CD14-positive monocyte (primary cell): Measurements from ENCODE around the gene DTWD2. TPM values are rescaled to one million over a fixed set of nuclear protein-coding genes. Genes with fewer than 3 reads are reported as not detected.

Experiments used
- DNase-seq, 3 donors: peaks; one replicate each; pipeline ENCODE4 v3.0.0-alpha.2; 2011 to 2022
- H2AFZ ChIP-seq: 2 replicates; pipeline ENCODE4 v1.6.0; 2012; ENCODE audit warnings: mild to moderate bottlenecking, low read depth, low read length, inconsistent platforms; ENCODE audit not compliant: insufficient read depth, poor library complexity, severe bottlenecking
- H3K27ac ChIP-seq, 2 donors: 1 replicate in 1 of 2; 2 replicates in 1 of 2; pipeline ENCODE4 v1.5.1; 2012 to 2013; ENCODE audit warnings: low read length in 2 of 2, control low read depth in 1 of 2, inconsistent platforms in 1 of 2, low read depth in 1 of 2, mild to moderate bottlenecking in 1 of 2
- H3K27me3 ChIP-seq, 2 donors: one replicate each; pipeline versions ENCODE4 v1.6.0 to v1.6.1; 2011 to 2013; ENCODE audit warnings: low read length in 2 of 2; ENCODE audit not compliant: control insufficient read depth in 2 of 2, insufficient read depth in 2 of 2
- H3K36me3 ChIP-seq, 2 donors: replicated peaks in 1 of 2; 1 replicate in 1 of 2; 2 replicates in 1 of 2; pipeline versions ENCODE4 v1.5.1 to v1.6.1; 2012 to 2013; ENCODE audit warnings: low read length in 2 of 2, control low read depth in 1 of 2, inconsistent platforms in 1 of 2, mild to moderate bottlenecking in 1 of 2; ENCODE audit not compliant: insufficient read depth in 2 of 2, control insufficient read depth in 1 of 2
- H3K4me1 ChIP-seq, 2 donors: 1 replicate in 1 of 2; 2 replicates in 1 of 2; pipeline versions ENCODE4 v1.5.1 to v1.6.1; 2012 to 2013; ENCODE audit warnings: low read length in 2 of 2, control low read depth in 1 of 2, inconsistent platforms in 1 of 2, mild to moderate bottlenecking in 1 of 2, moderate library complexity in 1 of 2; ENCODE audit not compliant: insufficient read depth in 2 of 2, control insufficient read depth in 1 of 2
- H3K4me2 ChIP-seq: replicated peaks from 2 replicates; pipeline ENCODE3; 2012; ENCODE audit warnings: low read length, moderate library complexity, mild to moderate bottlenecking; ENCODE audit not compliant: poor library complexity, severe bottlenecking; ENCODE audit errors: extremely low read depth
- H3K4me3 ChIP-seq, 3 experiments: fragments of 200-600 bp in 1 of 3; sonication (generic) in 1 of 3; replicated peaks in 1 of 3; 1 replicate in 2 of 3; 2 replicates in 1 of 3; pipeline ENCODE4 v1.5.1; 2011 to 2013; ENCODE audit warnings: low read length in 3 of 3, mild to moderate bottlenecking in 3 of 3, control low read depth in 2 of 3, low read depth in 2 of 3, inconsistent platforms in 1 of 3, moderate library complexity in 1 of 3
- H3K79me2 ChIP-seq: 2 replicates; pipeline ENCODE4 v1.6.0; 2012; ENCODE audit warnings: mild to moderate bottlenecking, control low read depth, inconsistent platforms, low read length, moderate library complexity; ENCODE audit not compliant: insufficient read depth
- H3K9ac ChIP-seq: 2 replicates; pipeline ENCODE4 v1.6.0; 2017; ENCODE audit warnings: low read length, mild to moderate bottlenecking; ENCODE audit not compliant: insufficient read depth, poor library complexity, severe bottlenecking
- H3K9me3 ChIP-seq, 2 donors: replicated peaks in 1 of 2; 1 replicate in 1 of 2; 2 replicates in 1 of 2; pipeline versions ENCODE4 v1.5.1 to v1.6.1; 2012 to 2013; ENCODE audit warnings: low read length in 2 of 2, control low read depth in 1 of 2; ENCODE audit not compliant: control insufficient read depth in 1 of 2, insufficient read depth in 1 of 2
- H4K20me1 ChIP-seq: 2 replicates; pipeline ENCODE4 v1.6.0; 2012; ENCODE audit warnings: mild to moderate bottlenecking, low read length, control low read depth, moderate library complexity; ENCODE audit not compliant: insufficient read depth
- H3K27ac Mint-ChIP-seq, 7 donors: one replicate each; pipeline ENCODE4 v1.8.0; 2020; ENCODE audit warnings: mild to moderate bottlenecking in 7 of 7, mixed read lengths in 7 of 7, moderate library complexity in 6 of 7, inconsistent platforms in 2 of 7
- H3K27me3 Mint-ChIP-seq, 3 donors: one replicate each; pipeline ENCODE4 v1.8.0; 2021 to 2022; ENCODE audit warnings: low read depth in 3 of 3, mild to moderate bottlenecking in 3 of 3, mixed read lengths in 3 of 3, moderate library complexity in 3 of 3, inconsistent platforms in 1 of 3
- H3K36me3 Mint-ChIP-seq, 2 donors: one replicate each; pipeline ENCODE4 v1.8.0; 2020; ENCODE audit warnings: mixed read lengths in 2 of 2, inconsistent platforms in 1 of 2, mild to moderate bottlenecking in 1 of 2
- H3K4me1 Mint-ChIP-seq: one replicate; pipeline ENCODE4 v1.8.0; 2020; ENCODE audit warnings: mild to moderate bottlenecking, mixed read lengths
- H3K4me3 Mint-ChIP-seq, 2 donors: one replicate each; pipeline ENCODE4 v1.8.0; 2020; ENCODE audit warnings: mild to moderate bottlenecking in 2 of 2, mixed read lengths in 2 of 2, moderate library complexity in 1 of 2
- H3K9me3 Mint-ChIP-seq, 7 donors: one replicate each; pipeline ENCODE4 v1.8.0; 2020 to 2022; ENCODE audit warnings: mixed read lengths in 7 of 7, mild to moderate bottlenecking in 6 of 7, moderate library complexity in 6 of 7, inconsistent platforms in 2 of 7
- WGBS: methylation state at CpG from one replicate; pipeline ENCODE4 v1.1.5; 2013; ENCODE audit warnings: missing lambda C conversion rate; ENCODE audit not compliant: insufficient coverage; 5-methylcytosine and 5-hydroxymethylcytosine counted together
- intact Hi-C, 2 donors: fragments of 100-400 bp; cut with micrococcal nuclease; formaldehyde crosslinking; loops; one replicate each; pipeline versions ENCODE4 v1.15.0 to v1.15.1; 2023
- polyA minus RNA-seq: library from RNA; depleted of rRNA, polyadenylated mRNA; stranded (reverse); fragments of >200 nt; gene quantifications from 2 replicates; pipeline ENCODE4 v1.2.3, GENCODE V29; 2012
- polyA plus RNA-seq, 3 donors: library from polyadenylated mRNA; depleted of rRNA in 1 of 3; unstranded in 2 of 3; stranded (reverse) in 1 of 3; fragments of 300-500 nt in 2 of 3; fragments of >200 nt in 1 of 3; fragmentation: Illumina TruSeq in 2 of 3; gene quantifications; 1 replicate in 2 of 3; 2 replicates in 1 of 3; pipeline ENCODE4 v1.2.3, GENCODE V29; 2012 to 2021
- total RNA-seq, 12 experiments: library from RNA in 1 of 12; stranded (reverse) in 1 of 12; fragments of 120-200 nt in 1 of 12; gene quantifications; one replicate each; pipeline ENCODE4 v1.2.4 and lab custom pipeline; 2013 to 2026; ENCODE audit warnings: mixed read lengths in 6 of 12, inconsistent platforms in 1 of 12
- TF ChIP-seq, protein P1 (sequence below): fragments of 200-600 bp; IDR thresholded peaks from one replicate; pipeline ENCODE4 v1.8.0; 2022; ENCODE audit warnings: antibody characterized with exemption, mild to moderate bottlenecking

The DTWD2 gene, protein sequence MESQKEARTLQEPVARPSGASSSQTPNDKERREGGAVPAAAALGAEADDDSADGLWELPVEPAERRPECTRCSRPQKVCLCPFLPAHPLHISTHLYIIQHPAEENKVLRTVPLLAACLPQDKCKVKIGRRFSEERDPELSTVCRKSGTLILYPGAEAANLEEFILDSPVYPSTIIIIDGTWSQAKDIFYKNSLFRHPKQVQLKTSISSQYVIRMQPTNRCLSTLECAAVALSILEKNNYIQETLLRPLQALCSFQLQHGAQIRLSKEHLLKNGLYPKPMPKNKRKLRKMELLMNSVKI
- total RNA-seq (2013), result 3.2 TPM
- polyA plus RNA-seq, result 1 to 10 TPM; 1.2 to 2.7 (median 2.5) TPM
- 4.4 and 5.7 TPM in 2 replicates for polyA minus RNA-seq
- 1.7 to 8.2 (median 5.8) reads per million in 11 experiments for total RNA-seq (lab: John Stamatoyannopoulos, UW)

DNA sequence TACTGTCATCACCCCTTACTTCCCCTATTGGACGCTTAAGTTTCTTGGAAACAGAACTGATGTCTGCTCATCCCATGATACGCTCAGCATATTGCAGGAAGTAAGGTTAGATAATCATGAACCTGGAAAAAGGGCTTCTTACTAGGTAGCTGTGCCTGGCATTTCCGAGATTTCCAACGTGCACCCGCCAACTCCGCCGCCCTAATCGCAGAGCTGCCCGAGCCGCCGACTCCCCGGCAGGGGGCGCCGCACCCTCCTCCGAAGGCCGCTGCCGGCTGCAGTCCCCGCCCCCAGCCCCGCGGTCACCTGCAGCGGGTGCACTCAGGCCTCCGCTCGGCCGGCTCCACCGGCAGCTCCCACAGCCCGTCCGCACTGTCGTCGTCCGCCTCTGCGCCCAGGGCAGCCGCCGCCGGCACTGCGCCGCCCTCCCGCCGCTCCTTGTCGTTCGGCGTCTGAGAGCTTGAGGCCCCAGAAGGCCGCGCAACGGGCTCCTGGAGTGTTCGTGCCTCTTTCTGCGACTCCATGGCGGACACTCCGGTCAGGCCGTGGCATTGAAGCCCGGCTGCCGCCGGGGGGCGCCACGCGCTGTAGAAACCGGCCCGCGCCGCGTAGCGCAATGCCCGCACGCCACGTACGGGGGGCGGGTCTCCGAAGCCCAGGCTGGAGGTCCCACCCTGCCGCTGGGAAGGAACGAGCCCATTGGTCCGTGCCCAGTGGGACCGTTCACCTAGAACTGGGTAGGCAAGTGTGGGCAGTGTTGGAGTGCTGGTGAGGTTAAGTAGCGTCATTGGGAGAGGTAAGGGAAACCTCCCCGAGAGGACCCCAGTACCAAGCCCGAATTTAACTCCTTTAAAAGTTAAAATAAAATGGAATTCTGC is at the start of gene DTWD2:
Gene DTWD2, minus strand, starts transcription at position 560 of the 878 bp plus-strand sequence. Its CDS starts 36 bp downstream, at position 524.
- Mint-ChIP-seq H3K4me1 (peaks cover 14% of the 10 kb centered on the region), H3K27me3 (no peaks in the 10 kb centered on the region)
- peak within 1 kb of the TSS; percentile 90 for H3K9ac ChIP-seq

More for the DNA sequence above, at the start of gene DTWD2:
- Histone ChIP-seq H3K4me1 (peaks cover 11 to 17% of the 10 kb centered on the region in 2 donors), H3K4me2 (peak within 1 kb of the TSS; percentile 90), H3K27ac (peak within 1 kb of the TSS; percentile 41 to 89), H3K27me3 (no peaks in the 10 kb centered on the region), H2AFZ (peak within 1 kb of the TSS; percentile 93), H3K36me3 (no peaks in the 10 kb centered on the region), H3K9me3 (no peaks in the 10 kb centered on the region), H4K20me1 (no peaks in the 10 kb centered on the region), H3K79me2 (no peaks in the 10 kb centered on the region), H3K4me3 (peak within 1 kb of the TSS; percentile 56 to 87 (median 80))
- intact Hi-C loops, result loop anchor here (5.0 to 10.0 kb wide), 4 partner anchors 84 to 449 kb away; partner anchors contain the start of gene DMXL1 (in 1 of the 2)
- DNase-seq, result peak; percentile 85 to 87 (median 87)
- peak within 1 kb of the TSS in 6 of 7 donors; percentile 59 to 91 (median 73) for H3K27ac Mint-ChIP-seq
- WGBS, result under 1% methylated on average over 69 of the region's 74 CpGs
- H3K9me3 Mint-ChIP-seq, result peaks cover 0 to 8% (median 6%) of the 10 kb centered on the region in 7 donors
- peaks cover 0 to 3% of the 10 kb centered on the region in 2 donors for H3K36me3 Mint-ChIP-seq
- peak within 1 kb of the TSS; percentile 74 to 89 for H3K4me3 Mint-ChIP-seq
- TF ChIP-seq, protein P1, sequence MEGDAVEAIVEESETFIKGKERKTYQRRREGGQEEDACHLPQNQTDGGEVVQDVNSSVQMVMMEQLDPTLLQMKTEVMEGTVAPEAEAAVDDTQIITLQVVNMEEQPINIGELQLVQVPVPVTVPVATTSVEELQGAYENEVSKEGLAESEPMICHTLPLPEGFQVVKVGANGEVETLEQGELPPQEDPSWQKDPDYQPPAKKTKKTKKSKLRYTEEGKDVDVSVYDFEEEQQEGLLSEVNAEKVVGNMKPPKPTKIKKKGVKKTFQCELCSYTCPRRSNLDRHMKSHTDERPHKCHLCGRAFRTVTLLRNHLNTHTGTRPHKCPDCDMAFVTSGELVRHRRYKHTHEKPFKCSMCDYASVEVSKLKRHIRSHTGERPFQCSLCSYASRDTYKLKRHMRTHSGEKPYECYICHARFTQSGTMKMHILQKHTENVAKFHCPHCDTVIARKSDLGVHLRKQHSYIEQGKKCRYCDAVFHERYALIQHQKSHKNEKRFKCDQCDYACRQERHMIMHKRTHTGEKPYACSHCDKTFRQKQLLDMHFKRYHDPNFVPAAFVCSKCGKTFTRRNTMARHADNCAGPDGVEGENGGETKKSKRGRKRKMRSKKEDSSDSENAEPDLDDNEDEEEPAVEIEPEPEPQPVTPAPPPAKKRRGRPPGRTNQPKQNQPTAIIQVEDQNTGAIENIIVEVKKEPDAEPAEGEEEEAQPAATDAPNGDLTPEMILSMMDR, result peak; percentile 99
